Measurements from ENCODE around the gene F2RL3.

The F2RL3 gene

GRCh38 chr19:16868423-16869130 is 20.2 kb upstream of the F2RL3 start:
- Histone ChIP-seq H3K4me2 (ENCODE audit: low read length) (no peak overlapping the region), H3K36me3 (ENCODE audit: insufficient read depth, low read length) (peaks cover 64% of the 10 kb centered on the region), H4K20me1 (ENCODE audit: insufficient read depth, low read length) (no peaks in the 10 kb centered on the region), H3K79me2 (ENCODE audit: insufficient read depth, low read length) (no peaks in the 10 kb centered on the region), H3K9ac (ENCODE audit: low read length) (no peak overlapping the region), H3K9me2 (ENCODE audit: low read depth, low read length) (no peaks in the 10 kb centered on the region), H3K4me1 (ENCODE audit: insufficient read depth, low read length, severe bottlenecking) (no peaks in the 10 kb centered on the region), H3K4me3 (ENCODE audit: low read depth, low read length, poor library complexity, severe bottlenecking) (no peak overlapping the region), H3F3A (ENCODE audit: insufficient read depth, low read length) (no peaks in the 10 kb centered on the region), H2AFZ (ENCODE audit: low read length) (no peak overlapping the region), H3K27me3 (ENCODE audit: insufficient read depth, low read length) (no peaks in the 10 kb centered on the region), H3K9me3 (ENCODE audit: low read length) (no peaks in the 10 kb centered on the region), H3K27ac (ENCODE audit: low read depth, low read length, poor library complexity, severe bottlenecking) (no peak overlapping the region)
- no peak for TF ChIP-seq EZH2 (IDR thresholded peaks at IDR 0.05; ENCODE audit: borderline replicate concordance, low read length)
- TF ChIP-seq, protein P1, sequence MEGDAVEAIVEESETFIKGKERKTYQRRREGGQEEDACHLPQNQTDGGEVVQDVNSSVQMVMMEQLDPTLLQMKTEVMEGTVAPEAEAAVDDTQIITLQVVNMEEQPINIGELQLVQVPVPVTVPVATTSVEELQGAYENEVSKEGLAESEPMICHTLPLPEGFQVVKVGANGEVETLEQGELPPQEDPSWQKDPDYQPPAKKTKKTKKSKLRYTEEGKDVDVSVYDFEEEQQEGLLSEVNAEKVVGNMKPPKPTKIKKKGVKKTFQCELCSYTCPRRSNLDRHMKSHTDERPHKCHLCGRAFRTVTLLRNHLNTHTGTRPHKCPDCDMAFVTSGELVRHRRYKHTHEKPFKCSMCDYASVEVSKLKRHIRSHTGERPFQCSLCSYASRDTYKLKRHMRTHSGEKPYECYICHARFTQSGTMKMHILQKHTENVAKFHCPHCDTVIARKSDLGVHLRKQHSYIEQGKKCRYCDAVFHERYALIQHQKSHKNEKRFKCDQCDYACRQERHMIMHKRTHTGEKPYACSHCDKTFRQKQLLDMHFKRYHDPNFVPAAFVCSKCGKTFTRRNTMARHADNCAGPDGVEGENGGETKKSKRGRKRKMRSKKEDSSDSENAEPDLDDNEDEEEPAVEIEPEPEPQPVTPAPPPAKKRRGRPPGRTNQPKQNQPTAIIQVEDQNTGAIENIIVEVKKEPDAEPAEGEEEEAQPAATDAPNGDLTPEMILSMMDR (IDR thresholded peaks at IDR 0.05; ENCODE audit: low read length): no peak

DNA sequence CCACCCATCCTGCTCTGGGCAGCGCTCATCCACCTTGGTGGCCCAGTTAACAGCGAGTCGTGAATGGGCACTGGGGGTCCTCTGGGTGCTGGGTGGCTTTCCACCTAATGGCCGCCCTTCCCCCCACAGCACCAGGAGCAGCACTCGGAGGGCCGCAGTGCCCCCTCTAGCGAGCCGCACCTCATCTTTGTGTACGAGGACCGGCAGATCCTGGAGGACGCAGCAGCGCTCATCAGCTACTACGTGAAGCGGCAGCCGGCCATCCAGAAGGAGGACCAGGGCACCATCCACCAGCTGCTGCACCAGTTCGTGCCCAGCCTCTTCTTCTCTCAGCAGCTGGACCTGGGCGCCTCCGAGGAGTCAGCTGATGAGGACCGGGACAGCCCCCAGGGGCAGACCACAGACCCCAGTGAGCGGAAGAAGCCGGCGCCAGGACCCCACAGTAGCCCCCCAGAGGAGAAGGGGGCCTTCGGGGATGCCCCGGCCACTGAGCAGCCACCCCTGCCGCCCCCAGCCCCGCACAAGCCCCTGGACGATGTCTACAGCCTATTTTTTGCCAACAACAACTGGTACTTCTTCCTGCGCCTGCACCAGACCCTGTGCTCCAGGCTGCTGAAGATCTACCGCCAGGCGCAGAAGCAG is 19.3 kb upstream of the F2RL3 start:
- peaks cover 66% of the 10 kb centered on the region for H3K36me3 ChIP-seq (ENCODE audit: insufficient read depth, low read length)
- H3K27ac ChIP-seq (ENCODE audit: low read depth, low read length, poor library complexity, severe bottlenecking): no peak overlapping the region
- H3K9me2 ChIP-seq (ENCODE audit: low read depth, low read length): no peaks in the 10 kb centered on the region
- no peak overlapping the region for H3K9ac ChIP-seq (ENCODE audit: low read length)
- no peaks in the 10 kb centered on the region for H3K79me2 ChIP-seq (ENCODE audit: insufficient read depth, low read length)
- no peaks in the 10 kb centered on the region for H3F3A ChIP-seq (ENCODE audit: insufficient read depth, low read length)
- H3K27me3 ChIP-seq (ENCODE audit: insufficient read depth, low read length): no peaks in the 10 kb centered on the region
- no peaks in the 10 kb centered on the region for H3K9me3 ChIP-seq (ENCODE audit: low read length)
- no peaks in the 10 kb centered on the region for H3K4me1 ChIP-seq (ENCODE audit: insufficient read depth, low read length, severe bottlenecking)
- TF ChIP-seq, protein P1 (IDR thresholded peaks at IDR 0.05; ENCODE audit: low read length): no peak
- no peak for TF ChIP-seq EZH2 (IDR thresholded peaks at IDR 0.05; ENCODE audit: borderline replicate concordance, low read length)
- no peak overlapping the region for H3K4me2 ChIP-seq (ENCODE audit: low read length)
- no peak overlapping the region for H3K4me3 ChIP-seq (ENCODE audit: low read depth, low read length, poor library complexity, severe bottlenecking)
- H4K20me1 ChIP-seq (ENCODE audit: insufficient read depth, low read length): no peaks in the 10 kb centered on the region
- H2AFZ ChIP-seq (ENCODE audit: low read length): no peak overlapping the region

DNA sequence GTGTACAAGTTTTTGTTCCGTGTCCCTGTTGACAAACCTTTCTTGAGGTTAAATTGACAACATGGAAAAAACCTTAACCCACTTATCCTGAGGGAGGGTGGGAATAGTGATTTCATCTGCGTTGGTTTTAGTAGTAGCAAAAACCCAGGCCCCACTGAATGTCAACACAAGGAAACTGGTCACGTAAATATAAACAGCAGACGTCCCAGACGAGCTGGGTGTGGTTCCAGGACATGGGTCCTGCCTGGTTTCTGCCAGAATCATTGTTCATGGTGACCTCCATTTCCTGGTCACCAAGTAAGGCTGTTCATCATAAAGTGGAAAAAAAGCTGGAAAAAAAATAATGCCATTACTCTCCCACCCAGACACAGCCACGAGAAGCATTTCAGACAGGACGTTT is 16.9 kb upstream of the F2RL3 start:
- no peaks in the 10 kb centered on the region for H3K27me3 ChIP-seq (ENCODE audit: insufficient read depth, low read length)
- no peak overlapping the region for H3K9ac ChIP-seq (ENCODE audit: low read length)
- no peaks in the 10 kb centered on the region for H3K9me3 ChIP-seq (ENCODE audit: low read length)
- H2AFZ ChIP-seq (ENCODE audit: low read length): no peak overlapping the region
- no peaks in the 10 kb centered on the region for H3K9me2 ChIP-seq (ENCODE audit: low read depth, low read length)
- no peaks in the 10 kb centered on the region for H3K79me2 ChIP-seq (ENCODE audit: insufficient read depth, low read length)
- no peak overlapping the region for H3K4me3 ChIP-seq (ENCODE audit: low read depth, low read length, poor library complexity, severe bottlenecking)
- H3K27ac ChIP-seq (ENCODE audit: low read depth, low read length, poor library complexity, severe bottlenecking): no peak overlapping the region
- H3K36me3 ChIP-seq (ENCODE audit: insufficient read depth, low read length): peaks cover 60% of the 10 kb centered on the region
- no peaks in the 10 kb centered on the region for H4K20me1 ChIP-seq (ENCODE audit: insufficient read depth, low read length)
- H3K4me2 ChIP-seq (ENCODE audit: low read length): no peak overlapping the region
- no peaks in the 10 kb centered on the region for H3F3A ChIP-seq (ENCODE audit: insufficient read depth, low read length)
- no peaks in the 10 kb centered on the region for H3K4me1 ChIP-seq (ENCODE audit: insufficient read depth, low read length, severe bottlenecking)
- TF ChIP-seq, protein P1 (IDR thresholded peaks at IDR 0.05; ENCODE audit: low read length): no peak
- TF ChIP-seq EZH2 (IDR thresholded peaks at IDR 0.05; ENCODE audit: borderline replicate concordance, low read length): no peak

Measured in OCI-LY1 (cell line).